ENCODE results near the gene ADPRM.

Gene ADPRM

GRCh38 chr17:10705727-10706126 lies 8.3 kb downstream of the ADPRM start:
- no peak for TF ChIP-seq CTCF (IDR thresholded peaks at IDR 0.05)

GRCh38 chr17:10713318-10713717 lies 15.9 kb downstream of the ADPRM start:
- TF ChIP-seq CTCF (IDR thresholded peaks at IDR 0.05): no peak

GRCh38 chr17:10716218-10716617 lies 18.8 kb downstream of the ADPRM start:
- no peak for TF ChIP-seq CTCF (IDR thresholded peaks at IDR 0.05)

GRCh38 chr17:10718547-10718946 lies 21.2 kb downstream of the ADPRM start:
- no peak for TF ChIP-seq CTCF (IDR thresholded peaks at IDR 0.05)

GRCh38 chr17:10724546-10725195 lies 27.3 kb downstream of the ADPRM start:
- no peak for TF ChIP-seq CTCF (IDR thresholded peaks at IDR 0.05)

- TF ChIP-seq CTCF (IDR thresholded peaks at IDR 0.05): no peak
These were observed 27.9 kb downstream of the ADPRM start for GRCh38 chr17:10725262-10725661.

GRCh38 chr17:10726196-10726595 lies 28.8 kb downstream of the ADPRM start:
- no peak for TF ChIP-seq CTCF (IDR thresholded peaks at IDR 0.05)

GRCh38 chr17:10727192-10727591 lies 29.8 kb downstream of the ADPRM start:
- no peak for TF ChIP-seq CTCF (IDR thresholded peaks at IDR 0.05)
